ENCODE data around the gene ALOX5.
"Not testable (repeated sequence)": the region's sequence is repeated elsewhere in the genome, so short reads cannot be mapped to it uniquely, and the experiment has no call there.

The ALOX5 gene

DNA sequence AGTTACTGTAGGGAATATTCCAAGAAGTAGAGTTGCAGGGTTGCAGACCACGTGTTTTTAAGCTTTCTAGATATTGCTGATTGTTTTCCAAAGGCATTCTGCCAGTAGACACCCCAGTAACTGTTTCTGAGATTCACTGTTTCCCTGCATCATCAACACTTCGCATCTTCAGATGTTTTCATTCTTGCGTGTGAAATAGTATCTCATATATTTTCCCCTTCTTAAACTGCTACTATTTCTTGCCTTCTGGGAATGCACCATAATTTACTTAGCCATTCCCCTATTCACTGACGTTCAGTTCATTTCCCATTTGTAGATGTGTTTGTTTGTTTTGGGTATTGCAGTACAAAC is 30.7 kb downstream of the ALOX5 start:
- no peak for DNase-seq (ENCODE audit: low read depth)

DNA sequence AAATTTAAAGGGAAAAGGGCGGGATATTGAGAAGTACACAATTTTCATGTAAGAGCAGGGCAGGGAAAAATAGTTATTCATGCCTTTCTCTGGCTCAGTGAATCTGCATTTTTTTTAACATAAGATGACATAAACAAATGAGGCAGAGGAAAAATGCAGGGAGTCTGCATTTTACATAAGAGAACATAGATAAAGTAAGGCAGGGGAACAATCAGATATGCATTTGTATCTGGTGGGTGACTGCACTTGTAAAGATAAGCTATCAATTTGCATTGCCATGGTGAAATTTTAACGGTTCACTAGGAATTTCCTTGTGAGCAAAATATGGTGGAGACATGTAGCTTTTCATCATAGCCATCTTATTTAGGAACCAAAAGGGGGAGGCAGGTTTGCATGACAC is 33.5 kb downstream of the ALOX5 start:
- no peak for DNase-seq (ENCODE audit: low read depth)

DNA sequence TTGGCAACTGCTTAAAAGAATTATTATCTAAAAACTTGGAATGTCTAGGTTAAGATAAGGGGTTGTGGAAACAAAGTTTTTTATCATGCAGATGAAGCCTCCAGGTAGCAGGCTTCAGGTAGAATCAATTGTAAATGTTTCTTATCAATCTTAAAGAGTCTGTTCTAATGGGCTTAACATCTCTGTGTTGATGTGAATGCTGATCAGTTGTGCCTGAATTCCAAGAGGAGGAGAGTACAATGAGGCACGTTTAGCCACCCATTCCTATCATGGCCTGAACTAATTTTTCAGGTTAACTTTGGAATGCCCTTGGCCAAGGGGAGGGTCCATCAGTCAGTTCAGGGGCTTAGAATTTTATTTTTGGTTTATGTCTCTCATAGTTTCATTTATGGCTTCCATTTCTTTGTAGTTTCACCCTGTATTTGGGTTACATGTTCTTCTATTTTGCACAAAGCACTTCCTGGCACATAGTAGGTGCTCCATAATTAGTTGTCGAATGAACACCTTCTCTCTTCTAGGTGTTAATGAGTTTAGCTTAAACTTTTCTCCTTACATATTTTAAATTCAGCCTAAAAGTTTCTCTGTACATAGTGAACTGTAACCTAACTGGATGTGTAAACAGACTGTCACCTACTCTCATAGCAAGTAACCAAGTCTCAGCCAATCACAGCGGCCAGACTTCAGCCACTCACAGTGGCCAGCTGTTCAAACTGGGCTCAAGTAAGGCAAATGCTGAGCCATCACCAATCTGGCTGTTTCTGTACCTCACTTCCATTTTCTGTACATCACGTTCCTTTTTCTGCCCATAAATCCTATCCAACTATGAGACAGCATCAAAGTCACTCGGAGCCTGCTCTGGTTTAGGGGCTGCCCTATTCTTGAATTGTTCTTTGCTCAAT is 34.7 kb downstream of the ALOX5 start:
- DNase-seq (ENCODE audit: low read depth) = no peak

DNA sequence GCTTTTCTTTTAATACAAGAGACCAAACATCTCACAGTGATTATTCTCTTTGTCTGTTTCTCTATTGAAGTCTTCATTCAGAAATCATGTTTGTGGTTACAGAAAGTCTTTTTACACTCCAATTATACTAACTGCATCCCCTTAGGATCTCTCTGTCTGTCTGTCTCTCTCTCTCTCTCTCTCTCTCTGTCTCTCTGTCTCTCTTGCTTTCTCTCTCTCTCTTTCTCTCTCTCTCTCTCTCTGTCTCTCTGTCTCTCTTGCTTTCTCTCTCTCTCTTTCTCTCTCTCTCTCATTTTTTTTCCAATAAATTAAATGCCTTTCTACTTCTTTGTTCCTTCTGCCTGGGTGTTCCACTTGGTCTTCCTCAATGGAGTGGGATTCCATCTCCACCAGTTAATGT is 35.3 kb downstream of the ALOX5 start:
- not testable (repeated sequence) for DNase-seq (ENCODE audit: low read depth)

DNA sequence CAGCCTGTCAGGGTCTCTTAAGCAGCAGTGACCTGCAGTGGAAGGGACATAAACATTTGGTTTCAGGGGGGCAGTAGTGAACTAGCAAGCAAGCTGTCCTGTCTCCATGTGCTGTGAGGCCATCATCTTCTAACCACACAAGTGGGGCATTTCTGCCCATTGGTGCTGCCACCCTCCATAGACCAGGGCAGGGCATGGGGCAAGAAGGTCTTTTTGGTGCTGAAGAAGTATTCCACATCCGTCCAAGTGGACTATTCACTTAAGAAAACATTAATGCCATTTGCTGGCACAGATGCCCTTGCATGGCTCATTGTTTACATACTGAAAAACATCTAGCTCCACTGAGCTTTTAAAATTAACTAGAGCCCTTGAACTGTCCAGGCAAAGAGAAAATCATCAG is 35.8 kb downstream of the ALOX5 start:
- DNase-seq (ENCODE audit: low read depth) = no peak

DNA sequence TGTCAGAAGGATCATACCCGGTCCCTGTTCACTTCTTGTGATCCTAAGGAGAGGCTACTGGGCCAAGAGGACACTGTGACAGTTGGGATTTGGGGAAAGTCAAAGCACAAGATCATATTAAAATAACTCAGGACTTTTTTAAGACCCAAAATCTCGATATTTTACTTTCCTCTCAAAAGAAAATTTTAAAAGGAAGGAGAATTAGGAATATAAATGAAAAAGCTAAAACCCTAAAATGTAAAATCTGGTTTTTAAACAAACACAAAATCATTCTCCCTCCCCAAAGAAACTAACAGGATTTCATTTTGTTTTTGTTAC is 36.4 kb downstream of the ALOX5 start:
- DNase-seq (ENCODE audit: low read depth) = no peak

DNA sequence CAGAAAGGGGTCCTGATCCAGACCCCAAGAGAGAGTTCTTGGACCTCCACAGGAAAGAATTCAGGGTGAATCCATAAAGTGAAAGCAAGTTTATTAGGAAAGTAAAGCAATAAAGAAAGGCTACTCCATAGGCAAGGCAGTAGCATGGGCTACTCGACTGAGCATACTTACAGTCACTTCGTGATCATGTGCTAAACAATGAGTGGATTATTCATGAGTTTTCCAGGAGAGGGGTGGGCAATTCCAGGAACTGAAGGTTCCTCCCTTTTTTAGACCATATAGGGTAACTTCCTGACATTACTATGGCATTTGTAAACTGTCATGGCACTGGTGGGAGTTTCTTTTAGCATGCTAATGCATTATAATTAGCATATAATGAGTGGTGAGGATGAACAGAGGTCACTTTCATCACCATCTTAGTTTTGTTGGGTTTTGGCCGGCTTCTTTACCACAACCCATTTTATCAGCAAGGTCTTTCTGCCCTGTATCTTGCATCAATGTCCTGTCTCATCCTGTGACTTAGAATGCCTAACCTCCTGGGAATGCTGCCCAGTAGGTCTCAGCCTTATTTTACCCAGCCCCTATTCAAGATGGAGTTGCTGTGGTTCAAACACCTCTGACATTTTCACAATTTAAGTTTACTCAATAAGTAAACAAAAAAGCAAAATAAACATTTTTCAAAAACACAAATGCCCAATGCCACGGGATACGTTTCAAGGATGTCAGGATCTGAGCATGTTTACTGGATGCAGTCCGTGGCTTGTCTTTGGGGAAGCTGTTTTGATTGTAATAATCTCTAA is 37.0 kb downstream of the ALOX5 start:
- DNase-seq (ENCODE audit: low read depth) = no peak

DNA sequence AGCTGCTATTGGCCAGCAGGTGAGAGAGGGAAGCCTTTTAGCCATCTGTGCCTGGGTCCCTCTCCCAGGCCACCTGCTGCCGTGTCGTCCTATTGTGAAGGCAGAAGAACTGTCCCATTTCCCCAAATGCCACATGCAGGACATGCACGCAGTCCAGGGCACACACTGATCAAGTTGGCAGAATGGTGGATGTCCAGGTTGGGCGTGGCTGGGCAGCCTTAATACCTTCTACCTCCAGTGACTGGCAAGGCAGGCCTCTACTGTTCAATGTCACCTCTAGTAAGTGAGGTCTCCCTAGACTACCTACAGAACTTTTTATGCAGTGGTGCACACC is 37.6 kb downstream of the ALOX5 start:
- no peak for DNase-seq (ENCODE audit: low read depth)

DNA sequence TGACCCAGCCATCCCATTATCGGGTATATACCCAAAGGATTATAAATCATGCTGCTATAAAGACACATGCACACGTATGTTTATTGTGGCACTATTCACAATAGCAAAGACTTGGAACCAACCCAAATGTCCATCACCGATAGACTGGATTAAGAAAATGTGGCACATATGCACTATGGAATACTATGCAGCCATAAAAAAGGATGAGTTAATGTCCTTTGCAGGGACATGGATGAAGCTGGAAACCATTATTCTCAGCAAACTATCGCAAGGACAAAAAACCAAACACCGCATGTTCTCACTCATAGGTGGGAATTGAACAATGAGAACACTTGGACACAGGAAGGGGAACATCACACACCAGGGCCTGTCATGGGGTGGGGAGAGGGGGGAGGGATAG is 41.0 kb downstream of the ALOX5 start:
- not testable (repeated sequence) for DNase-seq (ENCODE audit: low read depth)

DNA sequence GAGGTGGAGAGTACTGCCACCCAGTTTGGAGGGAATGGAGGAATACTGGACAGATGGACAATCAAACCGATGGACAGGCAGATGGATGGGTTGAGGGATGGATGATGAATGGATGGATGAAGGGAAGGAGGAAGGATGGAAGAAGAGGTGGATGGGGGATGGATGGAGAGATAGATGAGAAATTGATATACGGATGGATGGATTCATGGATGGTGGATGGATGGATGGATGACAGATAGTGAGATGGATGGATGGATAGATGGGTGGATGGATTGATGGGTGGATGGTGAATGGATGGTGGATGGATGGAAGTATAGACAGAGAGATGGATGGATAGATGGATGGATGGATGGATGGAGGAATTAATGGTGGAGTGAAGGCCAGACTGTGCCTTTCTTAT is 42.6 kb downstream of the ALOX5 start:
- no peak for DNase-seq (ENCODE audit: low read depth)

DNA sequence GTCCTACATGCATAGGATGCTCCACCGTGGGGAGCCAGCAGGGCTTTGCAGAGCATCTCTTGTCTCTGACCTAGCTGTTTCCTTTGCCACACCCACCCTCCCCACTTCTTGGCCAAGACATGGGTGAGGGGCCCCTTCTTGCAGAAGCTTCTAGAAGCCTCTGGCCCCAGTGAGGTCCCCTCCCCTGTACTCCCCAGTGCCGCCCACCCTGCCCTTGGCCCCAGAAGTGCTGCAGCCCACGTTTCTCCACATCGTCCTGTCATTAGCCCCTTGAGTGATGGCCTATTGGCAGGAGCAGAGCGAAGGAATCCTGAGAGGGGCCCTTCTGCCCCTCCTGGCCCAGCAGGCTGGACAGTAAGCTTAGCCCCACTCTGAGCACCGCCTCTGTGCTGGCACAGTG is 43.7 kb downstream of the ALOX5 start:
- no peak for DNase-seq (ENCODE audit: low read depth)

DNA sequence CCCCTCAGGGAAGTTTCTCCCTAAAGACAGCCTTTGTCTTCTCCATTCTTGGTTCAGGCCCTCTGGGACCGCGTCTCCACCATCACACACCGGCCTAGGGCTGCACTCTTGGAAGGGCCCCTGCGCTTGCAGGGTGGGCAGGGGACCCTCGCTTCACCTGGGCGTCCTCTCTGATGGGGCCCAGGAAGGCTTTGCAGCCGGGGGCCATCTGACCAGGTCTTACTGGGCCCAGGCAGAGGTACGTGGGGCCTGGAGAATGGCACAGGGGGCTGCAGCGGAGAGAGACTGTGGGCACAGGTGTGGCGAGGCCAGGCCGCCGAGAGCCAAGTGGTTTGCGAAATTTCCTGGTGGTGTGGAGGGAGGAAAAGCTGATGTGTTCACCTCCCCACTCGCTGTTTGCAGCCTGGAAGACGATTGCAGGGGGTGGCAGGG is 44.4 kb downstream of the ALOX5 start:
- DNase-seq (ENCODE audit: low read depth) = no peak

DNA sequence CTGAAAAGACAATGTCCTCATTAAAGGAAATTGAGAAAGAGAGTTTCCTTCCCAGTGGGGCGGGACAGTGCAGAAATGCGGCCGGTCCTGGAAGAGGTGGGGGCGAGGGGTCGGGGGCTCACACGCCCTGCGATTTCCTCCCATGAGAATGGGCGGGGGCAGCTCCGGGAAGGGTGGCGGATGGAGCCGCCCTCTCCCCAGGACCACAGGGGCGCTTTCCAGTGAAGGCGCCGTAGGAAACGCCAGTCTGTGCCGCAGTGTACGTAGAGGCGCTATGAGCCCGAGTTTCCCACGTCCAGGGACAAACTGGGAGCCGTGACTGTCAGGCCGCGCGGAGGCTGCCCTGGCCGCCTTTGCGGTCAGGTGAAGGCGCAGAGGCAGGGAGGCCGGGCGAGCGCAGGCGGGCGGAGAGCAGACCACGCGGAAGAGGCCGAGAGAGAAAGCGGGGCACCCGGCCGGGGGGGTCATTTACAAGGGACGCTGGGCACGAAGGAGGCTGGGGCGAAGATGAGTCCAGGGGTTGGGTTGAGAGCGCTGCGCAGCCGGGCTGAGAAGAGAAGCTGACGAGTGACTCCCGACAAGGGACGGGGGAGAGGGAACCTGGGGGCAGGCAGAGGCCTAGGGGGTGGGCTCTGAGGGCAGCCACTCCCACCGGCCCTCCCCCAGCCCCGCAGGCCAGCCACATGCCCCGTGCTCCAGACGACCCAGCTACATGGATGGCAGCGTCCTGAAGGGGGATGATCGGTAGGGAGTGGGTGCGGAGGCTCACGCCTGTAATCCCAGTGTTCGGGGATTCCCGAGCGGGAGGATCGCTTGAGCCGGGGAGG is 45.0 kb downstream of the ALOX5 start:
- DNase-seq (ENCODE audit: low read depth) = no peak

DNA sequence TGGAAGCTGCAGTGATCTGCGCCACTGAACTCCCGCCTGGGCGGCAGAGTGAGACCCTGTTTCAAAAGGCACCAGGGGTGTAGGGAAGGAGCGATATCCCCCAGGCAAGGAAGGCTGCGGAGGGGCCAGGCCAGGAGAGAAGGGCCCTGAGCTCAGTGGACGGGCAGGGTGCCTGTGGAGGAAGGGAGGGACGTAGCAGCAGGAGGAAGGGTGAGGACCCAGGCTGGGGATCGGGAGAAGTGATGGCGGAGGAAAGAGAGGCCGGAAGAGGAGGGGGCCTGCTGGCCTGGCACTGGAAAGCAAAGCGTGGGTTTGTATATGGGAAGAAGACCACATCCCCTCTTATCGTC is 45.6 kb downstream of the ALOX5 start:
- no peak for DNase-seq (ENCODE audit: low read depth)

DNA sequence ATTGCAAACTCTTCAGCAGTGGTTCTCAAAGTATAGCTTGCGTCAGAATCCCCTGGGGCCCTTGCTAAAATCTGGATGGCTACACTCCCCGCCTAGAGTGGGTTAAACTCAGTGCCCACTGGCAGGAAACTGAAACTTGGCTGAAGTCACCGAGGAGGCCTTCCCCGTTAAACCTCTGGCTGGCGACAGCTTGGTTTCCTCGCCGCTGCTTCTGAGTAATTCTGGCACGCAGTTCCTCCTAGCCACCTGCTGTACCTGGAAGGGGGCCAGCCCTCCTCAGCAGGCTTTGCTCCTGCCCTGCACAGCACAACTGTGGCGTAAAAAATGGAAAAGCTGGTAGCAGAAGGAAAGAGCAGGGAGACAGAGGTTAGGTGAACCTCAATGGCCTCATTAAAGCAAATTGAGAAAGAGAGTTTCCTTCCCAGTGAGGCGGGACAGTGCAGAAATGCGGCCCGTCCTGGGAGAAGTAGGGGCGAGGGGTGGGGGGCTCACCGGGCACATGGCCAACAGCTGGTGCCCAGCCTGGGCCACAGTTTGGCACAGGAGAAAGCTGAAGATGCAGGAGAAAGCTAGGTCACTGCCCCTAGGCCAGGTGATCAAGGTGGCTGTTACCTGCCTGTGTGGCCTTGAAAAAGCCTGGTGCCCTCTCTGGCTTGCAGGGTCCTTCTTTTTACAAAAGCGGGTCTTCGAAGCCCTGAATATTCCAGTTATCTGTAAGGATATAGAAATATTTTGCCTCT is 46.6 kb downstream of the ALOX5 start:
- no peak for DNase-seq (ENCODE audit: low read depth)

DNA sequence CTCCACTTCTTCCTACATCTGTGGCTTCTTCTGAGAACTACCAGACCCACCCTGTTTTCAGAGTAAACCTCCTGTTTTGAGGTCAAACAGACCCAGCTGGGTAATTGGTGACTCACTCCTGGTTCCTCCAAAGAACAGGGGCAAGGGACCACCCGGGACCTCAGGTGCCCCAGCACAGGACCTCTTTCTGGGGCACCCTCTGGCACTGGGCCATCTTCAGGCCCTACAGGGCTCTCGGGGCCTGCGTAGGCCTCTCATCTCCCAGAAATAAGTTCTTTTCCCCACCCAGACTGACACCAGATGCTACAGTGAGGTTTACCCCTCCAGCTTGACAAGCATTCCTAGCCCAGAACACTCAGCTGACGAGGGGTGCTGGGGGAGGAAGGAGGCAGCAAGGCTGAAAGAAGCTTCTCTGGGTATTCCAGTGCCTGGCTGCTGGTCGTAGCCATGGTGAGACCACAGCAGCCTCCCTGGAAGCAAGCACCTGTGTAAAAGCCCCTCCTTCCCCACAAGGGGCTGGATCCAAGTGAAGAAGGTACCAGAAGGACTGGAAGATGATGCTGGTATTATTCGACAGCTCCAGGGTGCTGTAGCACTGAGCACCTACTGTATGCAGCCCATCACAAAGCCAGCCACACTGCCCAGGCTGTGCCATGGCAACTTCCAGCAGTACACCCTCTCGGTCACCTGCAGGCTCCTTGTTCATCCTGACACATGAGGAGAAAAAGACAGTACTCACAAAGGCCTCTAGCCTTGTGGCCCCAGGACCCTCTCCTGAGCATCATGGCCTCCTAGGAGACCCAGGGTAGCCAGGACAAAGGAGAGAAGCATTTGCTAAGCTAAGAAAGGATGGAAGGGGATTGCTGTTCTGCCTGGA is 47.4 kb downstream of the ALOX5 start:
- DNase-seq (ENCODE audit: low read depth) = no peak

DNA sequence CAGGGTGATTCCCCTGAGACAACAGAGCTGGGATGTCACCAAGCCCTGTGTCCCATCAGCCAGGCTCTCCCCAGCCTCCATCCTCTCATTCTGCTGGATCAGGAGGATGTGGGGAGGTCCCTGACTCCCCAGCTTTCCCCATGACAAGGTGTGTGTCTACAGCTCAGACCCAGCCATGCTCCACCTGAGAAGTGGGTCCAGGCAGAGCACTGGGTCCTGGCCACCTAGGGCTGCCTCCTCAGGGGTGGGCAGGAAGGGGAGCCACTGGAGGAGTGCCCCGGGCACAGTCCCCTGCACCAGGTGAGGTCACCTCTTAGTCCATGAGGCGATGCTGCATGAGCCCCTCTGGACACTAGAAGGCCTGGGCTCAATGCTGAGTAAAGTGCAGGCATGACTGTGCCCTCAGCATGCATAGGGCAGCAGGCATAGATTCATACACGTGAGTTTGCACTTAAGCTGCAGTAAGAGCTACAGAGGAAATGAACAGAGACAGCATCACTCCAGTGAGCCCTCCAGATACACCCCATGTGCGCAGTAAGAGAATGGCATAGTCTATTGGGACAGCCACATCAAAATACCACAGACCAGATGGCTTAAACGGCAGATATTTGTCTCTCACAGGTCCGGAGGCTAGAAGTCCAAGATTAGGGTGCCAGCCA is 48.3 kb downstream of the ALOX5 start:
- DNase-seq (ENCODE audit: low read depth) = no peak

DNA sequence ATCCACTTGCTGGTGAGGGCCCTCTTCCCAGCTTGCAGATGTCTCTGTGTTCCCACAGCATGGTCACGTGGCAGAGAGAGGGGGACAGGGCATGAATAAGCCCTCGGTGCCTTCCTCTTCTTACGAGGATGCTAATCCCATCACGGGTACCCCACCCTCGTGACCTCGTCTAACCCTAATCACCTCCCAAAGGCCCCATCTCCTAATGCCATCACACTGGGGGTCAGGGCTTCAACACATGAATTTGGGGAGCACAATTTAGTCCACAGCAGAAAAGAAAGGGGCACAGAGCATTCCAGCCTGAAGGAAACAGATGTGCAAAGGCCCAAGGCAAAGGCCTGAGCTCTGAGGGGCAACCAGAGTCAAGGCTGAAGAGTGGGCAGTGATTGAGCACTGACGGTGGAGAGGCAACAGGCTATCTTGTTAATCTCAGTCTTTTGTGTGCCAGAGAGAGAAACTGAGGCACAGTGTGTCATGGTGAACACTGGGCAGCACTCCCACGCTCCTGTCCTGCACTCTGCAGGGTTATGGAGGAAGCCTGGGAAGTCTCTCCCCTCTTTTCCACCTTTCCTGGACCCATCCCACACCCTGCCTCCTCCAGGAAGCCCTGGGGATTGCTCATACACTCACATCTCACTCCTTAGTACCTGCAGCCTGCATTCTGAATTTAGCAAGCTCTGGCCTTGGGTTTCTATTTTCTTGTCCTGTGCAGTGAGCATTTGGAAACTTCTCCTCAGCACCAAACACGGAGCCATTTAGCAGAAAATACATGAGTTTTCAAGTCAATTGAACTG is 49.0 kb downstream of the ALOX5 start:
- DNase-seq (ENCODE audit: low read depth) = no peak

DNA sequence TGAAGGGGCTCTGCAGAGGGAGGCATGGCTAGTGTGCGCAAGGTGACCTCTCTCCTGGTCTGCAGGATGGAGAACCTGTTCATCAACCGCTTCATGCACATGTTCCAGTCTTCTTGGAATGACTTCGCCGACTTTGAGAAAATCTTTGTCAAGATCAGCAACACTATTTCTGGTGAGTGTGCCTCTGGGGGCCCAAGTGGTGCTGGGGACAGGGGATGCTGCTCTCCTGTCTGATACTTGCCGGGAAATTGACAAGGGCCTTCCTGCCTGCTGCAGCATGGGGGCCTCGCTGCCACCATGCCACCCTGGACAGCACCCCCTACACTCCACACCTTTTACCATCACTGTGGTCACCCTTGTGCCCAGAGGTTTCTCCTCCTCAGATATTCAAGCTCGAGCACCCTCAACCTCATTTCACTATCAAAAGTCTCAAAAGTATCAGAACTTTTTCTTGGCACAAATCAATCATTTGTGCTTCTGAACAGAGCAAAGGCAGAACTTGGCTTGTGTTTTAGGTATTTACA is 50.0 kb downstream of the ALOX5 start:
- no peak for DNase-seq (ENCODE audit: low read depth)

Measured in GM04503 (cell line).